Central memory CD8-positive, alpha-beta T cell (primary cell): ENCODE measurements around the gene USP9Y.
"Not testable (repeated sequence)": the region's sequence is repeated elsewhere in the genome, so short reads cannot be mapped to it uniquely, and the experiment has no call there.

Experiments
- ATAC-seq: fragments of 150-1000 bp; cut with Tn5 transposase; replicated peaks from 2 replicates; pipeline ENCODE4 v1.10.0; 2022; ENCODE audit warnings: mild to moderate bottlenecking, moderate FRiP score, moderate number of reproducible peaks; ENCODE audit not compliant: poor library complexity, severe bottlenecking; ENCODE audit errors: extremely low read depth
- DNase-seq, 2 donors: peaks; one replicate each; pipeline ENCODE4 v3.0.0; 2021; ENCODE audit warnings: low spot score in 2 of 2
- H3K27ac Mint-ChIP-seq: one replicate; pipeline ENCODE4 v1.8.0; 2022; ENCODE audit warnings: low read depth, mild to moderate bottlenecking, moderate library complexity, mixed read lengths
- H3K27me3 Mint-ChIP-seq: one replicate; pipeline ENCODE4 v1.8.0; 2022; ENCODE audit warnings: mixed read lengths
- H3K36me3 Mint-ChIP-seq: one replicate; pipeline ENCODE4 v1.8.0; 2022; ENCODE audit warnings: mild to moderate bottlenecking, moderate library complexity, mixed read lengths; ENCODE audit not compliant: insufficient read depth
- H3K4me1 Mint-ChIP-seq: one replicate; pipeline ENCODE4 v1.8.0; 2022; ENCODE audit warnings: mixed read lengths
- H3K4me3 Mint-ChIP-seq: one replicate; pipeline ENCODE4 v1.8.0; 2022; ENCODE audit warnings: mild to moderate bottlenecking, moderate library complexity, mixed read lengths
- H3K9me3 Mint-ChIP-seq: one replicate; pipeline ENCODE4 v1.8.0; 2022; ENCODE audit warnings: mixed read lengths

USP9Y gene, protein sequence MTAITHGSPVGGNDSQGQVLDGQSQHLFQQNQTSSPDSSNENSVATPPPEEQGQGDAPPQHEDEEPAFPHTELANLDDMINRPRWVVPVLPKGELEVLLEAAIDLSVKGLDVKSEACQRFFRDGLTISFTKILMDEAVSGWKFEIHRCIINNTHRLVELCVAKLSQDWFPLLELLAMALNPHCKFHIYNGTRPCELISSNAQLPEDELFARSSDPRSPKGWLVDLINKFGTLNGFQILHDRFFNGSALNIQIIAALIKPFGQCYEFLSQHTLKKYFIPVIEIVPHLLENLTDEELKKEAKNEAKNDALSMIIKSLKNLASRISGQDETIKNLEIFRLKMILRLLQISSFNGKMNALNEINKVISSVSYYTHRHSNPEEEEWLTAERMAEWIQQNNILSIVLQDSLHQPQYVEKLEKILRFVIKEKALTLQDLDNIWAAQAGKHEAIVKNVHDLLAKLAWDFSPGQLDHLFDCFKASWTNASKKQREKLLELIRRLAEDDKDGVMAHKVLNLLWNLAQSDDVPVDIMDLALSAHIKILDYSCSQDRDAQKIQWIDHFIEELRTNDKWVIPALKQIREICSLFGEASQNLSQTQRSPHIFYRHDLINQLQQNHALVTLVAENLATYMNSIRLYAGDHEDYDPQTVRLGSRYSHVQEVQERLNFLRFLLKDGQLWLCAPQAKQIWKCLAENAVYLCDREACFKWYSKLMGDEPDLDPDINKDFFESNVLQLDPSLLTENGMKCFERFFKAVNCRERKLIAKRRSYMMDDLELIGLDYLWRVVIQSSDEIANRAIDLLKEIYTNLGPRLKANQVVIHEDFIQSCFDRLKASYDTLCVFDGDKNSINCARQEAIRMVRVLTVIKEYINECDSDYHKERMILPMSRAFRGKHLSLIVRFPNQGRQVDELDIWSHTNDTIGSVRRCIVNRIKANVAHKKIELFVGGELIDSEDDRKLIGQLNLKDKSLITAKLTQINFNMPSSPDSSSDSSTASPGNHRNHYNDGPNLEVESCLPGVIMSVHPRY (N-terminal part only)

DNA sequence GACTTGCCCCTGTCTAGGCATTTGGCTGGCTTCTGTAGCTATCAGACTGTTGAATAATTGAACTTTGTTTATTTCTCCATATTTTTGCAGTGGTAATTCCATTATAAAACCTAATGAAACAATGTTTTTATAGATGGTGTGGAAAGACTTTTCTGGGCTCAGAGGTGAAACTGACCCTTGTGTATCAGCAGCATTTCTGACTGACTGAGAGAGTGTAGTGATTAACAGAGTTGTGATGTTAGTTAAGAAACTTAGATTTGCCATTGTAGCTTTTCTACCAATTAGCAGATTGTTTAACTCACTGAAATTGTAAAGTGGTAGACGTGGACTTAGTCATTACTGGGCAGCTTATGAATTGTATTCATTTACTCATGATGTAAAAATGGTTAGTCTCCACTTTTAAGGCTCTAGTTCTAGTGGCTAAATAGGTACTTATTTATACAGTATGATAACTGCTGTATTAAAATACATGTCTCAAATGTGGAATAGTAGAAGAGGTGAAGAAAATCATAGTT is at the start of gene USP9Y:
USP9Y (plus strand) TSS at position 51 of the 515 bp plus-strand sequence. CDS start 8,217 bp downstream, outside the sequence.
- Mint-ChIP-seq H3K4me1 (peaks cover 39% of the 10 kb centered on the region), H3K36me3 (peaks cover 17% of the 10 kb centered on the region), H3K4me3 (no peak within 1 kb of the TSS)

GRCh38 chrY:12651621-12652036 is 49.4 kb upstream of the USP9Y start:
- no peak overlapping the region for H3K4me3 Mint-ChIP-seq
- DNase-seq (no peak), ATAC-seq (no peak)
- H3K36me3 Mint-ChIP-seq, result no peaks in the 10 kb centered on the region
- no peak overlapping the region for H3K27ac Mint-ChIP-seq
- H3K4me1 Mint-ChIP-seq, result no peaks in the 10 kb centered on the region
- no peaks in the 10 kb centered on the region for H3K27me3 Mint-ChIP-seq
- no peaks in the 10 kb centered on the region for H3K9me3 Mint-ChIP-seq

More for the DNA sequence above, at the start of gene USP9Y:
- H3K9me3 Mint-ChIP-seq, result peaks cover 4% of the 10 kb centered on the region
- no peaks in the 10 kb centered on the region for H3K27me3 Mint-ChIP-seq
- DNase-seq, result no peak
- peak within 1 kb of the TSS; percentile 63 for H3K27ac Mint-ChIP-seq
- ATAC-seq, result no peak

DNA sequence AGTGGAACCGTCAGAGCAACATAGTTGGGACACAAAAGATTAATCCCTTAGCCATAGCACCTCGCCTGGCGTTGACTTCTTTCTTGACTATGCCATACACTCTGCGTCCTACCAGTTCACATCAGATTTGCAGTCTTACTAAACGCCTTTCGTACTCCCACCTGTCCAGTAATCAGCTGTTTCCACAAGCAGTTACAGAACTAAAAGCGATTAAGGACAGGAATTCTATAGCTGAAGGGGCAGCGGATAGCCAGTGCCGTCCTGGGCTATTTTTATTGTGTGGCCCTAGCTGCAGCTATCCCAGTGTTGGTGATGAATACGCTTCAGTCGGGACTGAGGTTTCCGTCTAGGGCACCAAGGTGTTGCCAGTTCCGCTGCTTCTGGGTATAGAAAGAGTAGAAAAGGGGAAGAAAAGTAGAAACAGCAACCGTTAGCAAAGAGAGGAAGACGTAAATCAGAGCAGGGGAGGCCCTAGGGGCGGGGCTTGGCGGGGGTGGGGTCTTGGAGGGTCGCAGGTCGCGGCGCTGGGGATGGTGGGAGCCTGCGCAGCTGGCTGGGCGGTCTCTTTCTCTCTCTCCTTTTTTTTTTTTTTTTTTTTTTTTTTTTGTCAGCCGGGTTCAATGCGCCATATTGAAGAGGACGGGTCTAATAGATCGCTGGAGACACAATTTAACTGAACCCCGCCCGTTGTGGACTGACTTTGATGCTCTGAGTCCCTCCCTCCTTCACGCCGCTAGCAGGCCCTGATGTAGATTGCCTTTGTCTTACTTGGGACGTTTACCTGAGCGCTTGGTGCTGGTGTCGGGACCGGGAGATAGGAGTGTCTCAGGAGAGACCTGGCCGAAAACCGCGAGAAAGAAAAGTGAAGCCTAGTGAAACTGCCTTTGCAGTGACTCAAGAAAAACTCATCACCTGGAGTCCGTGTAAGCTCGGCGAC is 39.0 kb upstream of the USP9Y start:
- ATAC-seq (peak; percentile 65), DNase-seq (peak; percentile 25 to 68)
- H3K9me3 Mint-ChIP-seq, result no peaks in the 10 kb centered on the region
- H3K4me3 Mint-ChIP-seq, result peak overlapping the region; percentile 84
- H3K4me1 Mint-ChIP-seq, result peaks cover 37% of the 10 kb centered on the region
- no peaks in the 10 kb centered on the region for H3K27me3 Mint-ChIP-seq
- peak overlapping the region; percentile 94 for H3K27ac Mint-ChIP-seq
- H3K36me3 Mint-ChIP-seq, result peaks cover 40% of the 10 kb centered on the region

- peaks cover 44% of the 10 kb centered on the region for H3K4me1 Mint-ChIP-seq
- H3K4me3 Mint-ChIP-seq, result peak overlapping the region; percentile 84
- H3K36me3 Mint-ChIP-seq, result peaks cover 48% of the 10 kb centered on the region
- H3K9me3 Mint-ChIP-seq, result no peaks in the 10 kb centered on the region
- peak; percentile 20 to 61 for DNase-seq
- no peaks in the 10 kb centered on the region for H3K27me3 Mint-ChIP-seq
- peak overlapping the region; percentile 94 for H3K27ac Mint-ChIP-seq
- peak; percentile 42 for ATAC-seq
Measured at GRCh38 chrY:12662745-12663591, 38.1 kb upstream of the USP9Y start.

DNA sequence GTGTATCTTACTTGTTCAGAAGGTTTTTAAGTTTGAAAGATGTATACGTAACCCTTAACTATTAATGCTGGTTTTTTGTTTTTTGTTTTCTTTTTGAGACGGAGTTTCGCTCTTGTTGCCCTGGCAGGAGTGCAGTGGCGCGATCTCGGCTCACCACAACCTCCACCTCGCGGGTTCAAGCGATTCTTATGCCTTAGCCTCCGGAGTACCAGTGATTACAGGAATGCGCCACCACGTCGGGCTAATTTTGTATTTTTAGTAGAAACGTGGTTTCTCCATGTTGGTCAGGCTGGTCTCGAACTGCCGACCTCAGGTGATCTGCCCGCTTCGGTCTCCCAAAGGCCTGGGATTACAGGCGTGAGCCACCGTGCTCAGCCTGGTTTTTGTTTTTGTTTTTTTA is 37.2 kb upstream of the USP9Y start:
- peak overlapping the region; percentile 94 for H3K27ac Mint-ChIP-seq
- DNase-seq, result not testable (repeated sequence)
- peaks cover 54% of the 10 kb centered on the region for H3K36me3 Mint-ChIP-seq

DNA sequence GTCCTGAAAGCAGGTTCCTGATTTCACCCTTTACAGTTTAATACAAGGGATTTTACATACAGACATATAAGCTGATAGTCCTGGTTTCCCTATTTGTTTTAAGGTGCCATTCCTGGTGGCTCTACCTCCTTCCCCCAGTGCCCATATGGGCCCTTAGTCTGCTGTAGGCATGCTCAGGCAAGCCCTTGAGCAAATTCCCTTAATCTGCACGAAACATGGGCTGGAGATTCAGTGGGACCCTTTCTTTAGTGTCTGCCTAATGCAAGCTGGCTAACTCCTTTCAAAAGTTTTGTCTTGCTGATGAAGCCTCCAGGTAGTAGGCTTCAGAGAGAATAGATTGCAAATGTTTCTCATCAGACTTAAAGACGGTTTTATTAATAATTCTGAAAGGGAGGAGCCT is 22.9 kb upstream of the USP9Y start:
- no peak overlapping the region for H3K4me3 Mint-ChIP-seq
- no peak overlapping the region for H3K27ac Mint-ChIP-seq
- peaks cover 53% of the 10 kb centered on the region for H3K4me1 Mint-ChIP-seq
- no peak for ATAC-seq
- peaks cover 5% of the 10 kb centered on the region for H3K9me3 Mint-ChIP-seq
- DNase-seq, result no peak
- peaks cover 16% of the 10 kb centered on the region for H3K36me3 Mint-ChIP-seq
- no peaks in the 10 kb centered on the region for H3K27me3 Mint-ChIP-seq

More for the DNA sequence above, 37.2 kb upstream of the USP9Y start:
- not testable (repeated sequence) for H3K9me3 Mint-ChIP-seq, H3K27me3 Mint-ChIP-seq, ATAC-seq
- Mint-ChIP-seq H3K4me3 (peak overlapping the region; percentile 84), H3K4me1 (peaks cover 53% of the 10 kb centered on the region)

DNA sequence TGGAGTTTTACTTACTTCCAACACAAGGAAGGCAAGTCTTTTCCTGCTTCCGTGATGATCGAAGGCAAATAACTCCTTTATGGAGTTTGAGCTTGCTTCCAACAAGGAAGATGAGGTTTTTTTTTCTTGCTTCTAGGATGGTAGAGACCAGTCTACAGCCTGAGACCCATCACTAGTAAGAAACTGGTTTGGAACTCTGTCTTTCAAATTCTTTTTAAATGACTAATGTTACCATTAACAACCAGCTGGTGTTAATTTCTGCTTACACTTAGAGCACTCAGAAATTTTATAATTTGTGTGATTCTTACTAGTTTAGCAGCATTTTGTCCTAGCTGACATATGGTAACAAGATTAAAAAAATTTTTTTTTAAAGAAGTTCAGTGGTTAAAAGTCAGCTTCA is 19.5 kb upstream of the USP9Y start:
- DNase-seq (no peak), ATAC-seq (no peak)
- Mint-ChIP-seq H3K4me3 (peak overlapping the region; percentile 20), H3K27me3 (no peaks in the 10 kb centered on the region), H3K36me3 (peaks cover 18% of the 10 kb centered on the region), H3K4me1 (peaks cover 70% of the 10 kb centered on the region), H3K27ac (peak overlapping the region; percentile 2), H3K9me3 (peaks cover 3% of the 10 kb centered on the region)

DNA sequence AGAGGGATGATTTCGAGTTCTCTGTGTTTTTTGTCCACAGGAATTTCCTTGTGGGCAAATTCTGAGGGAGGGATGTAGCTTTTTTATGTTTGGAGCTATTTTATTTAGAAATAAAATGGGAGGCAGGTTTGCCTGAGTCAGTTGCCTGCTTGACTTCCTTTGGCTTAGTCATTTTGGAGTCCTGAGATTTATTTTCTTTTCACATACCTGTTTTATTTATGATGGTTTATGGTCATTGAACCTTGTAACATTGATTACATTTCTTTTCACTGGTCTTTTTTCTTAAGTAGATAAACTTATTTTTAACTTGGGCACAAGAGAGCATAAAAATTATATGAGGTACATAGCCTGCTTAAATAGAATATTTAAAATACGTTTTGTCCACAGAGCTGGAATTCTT is 12.7 kb upstream of the USP9Y start:
- Mint-ChIP-seq H3K4me3 (no peak overlapping the region), H3K9me3 (peaks cover 5% of the 10 kb centered on the region), H3K27ac (no peak overlapping the region), H3K4me1 (peaks cover 48% of the 10 kb centered on the region), H3K36me3 (peaks cover 54% of the 10 kb centered on the region), H3K27me3 (no peaks in the 10 kb centered on the region)
- DNase-seq, result no peak
- ATAC-seq, result no peak

DNA sequence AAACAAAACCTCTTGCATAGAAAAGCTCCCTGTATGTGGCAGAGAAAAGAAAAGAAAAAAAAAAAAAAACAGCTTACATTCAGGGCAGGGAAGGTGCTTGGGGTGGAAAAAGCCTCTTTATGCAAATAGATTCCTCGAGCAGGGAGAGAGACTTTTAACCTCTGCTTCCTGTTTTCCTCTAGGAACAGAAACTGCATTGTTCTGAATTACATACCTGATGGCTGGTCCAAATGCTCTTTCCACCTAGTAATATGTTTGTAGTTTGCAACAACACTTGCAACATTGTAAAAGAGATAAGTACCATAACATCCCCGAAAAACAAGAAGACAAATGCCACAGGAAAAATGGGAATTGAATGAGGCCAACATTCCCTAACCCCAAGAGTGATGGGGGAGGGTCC is 944 bp upstream of the USP9Y start:
- Mint-ChIP-seq H3K27me3 (no peaks in the 10 kb centered on the region), H3K4me3 (no peak overlapping the region), H3K36me3 (peaks cover 22% of the 10 kb centered on the region), H3K9me3 (peaks cover 4% of the 10 kb centered on the region), H3K4me1 (peaks cover 28% of the 10 kb centered on the region), H3K27ac (no peak overlapping the region)
- ATAC-seq (no peak), DNase-seq (no peak)

GRCh38 chrY:12702174-12702573 is 1.1 kb downstream of the USP9Y start:
- H3K4me3 Mint-ChIP-seq, result no peak overlapping the region
- H3K4me1 Mint-ChIP-seq, result peaks cover 43% of the 10 kb centered on the region
- peaks cover 4% of the 10 kb centered on the region for H3K9me3 Mint-ChIP-seq
- ATAC-seq (no peak), DNase-seq (no peak)
- peak overlapping the region; percentile 63 for H3K27ac Mint-ChIP-seq
- H3K27me3 Mint-ChIP-seq, result no peaks in the 10 kb centered on the region
- peaks cover 21% of the 10 kb centered on the region for H3K36me3 Mint-ChIP-seq

DNA sequence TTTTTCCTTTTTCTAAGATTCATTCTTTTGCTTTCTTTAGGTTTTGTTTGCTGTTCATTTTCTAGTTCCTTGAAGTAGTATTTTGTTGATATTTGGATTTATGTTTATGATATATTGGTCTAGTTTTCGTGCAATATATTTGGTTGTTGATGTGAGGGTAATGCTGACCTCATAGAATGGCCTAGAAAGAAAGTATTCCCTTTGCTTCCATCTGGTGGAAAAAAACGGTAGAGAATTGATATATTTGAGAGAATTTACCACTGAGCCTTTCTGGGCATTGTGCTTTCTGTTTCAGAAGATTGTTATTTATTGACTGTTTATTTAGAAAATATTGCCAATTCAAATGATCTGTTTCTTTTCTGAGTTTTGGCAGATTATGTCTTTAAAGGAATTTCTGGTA is 9.4 kb downstream of the USP9Y start:
- Mint-ChIP-seq H3K27me3 (no peaks in the 10 kb centered on the region), H3K9me3 (no peaks in the 10 kb centered on the region), H3K27ac (peak overlapping the region; percentile 58), H3K4me3 (no peak overlapping the region), H3K4me1 (peaks cover 59% of the 10 kb centered on the region), H3K36me3 (peaks cover 48% of the 10 kb centered on the region)
- no peak for DNase-seq
- ATAC-seq, result no peak
